ENCODE data around the gene INTU.
"Not testable (repeated sequence)": the region's sequence is repeated elsewhere in the genome, so short reads cannot be mapped to it uniquely, and the experiment has no call there.

INTU gene

GRCh38 chr4:127632420-127633403 is at the start of gene INTU:
TSS of gene INTU (plus strand) at chr4:127632957. CDS start at chr4:127633035, 78 bp downstream.
- DNase-seq, result peak; percentile 92

- DNase-seq, result not testable (repeated sequence)
Measured at GRCh38 chr4:127586496-127586895, 46.3 kb upstream of the INTU start.

GRCh38 chr4:127586922-127587571 is 45.7 kb upstream of the INTU start:
- DNase-seq, result peak; percentile 15

DNA sequence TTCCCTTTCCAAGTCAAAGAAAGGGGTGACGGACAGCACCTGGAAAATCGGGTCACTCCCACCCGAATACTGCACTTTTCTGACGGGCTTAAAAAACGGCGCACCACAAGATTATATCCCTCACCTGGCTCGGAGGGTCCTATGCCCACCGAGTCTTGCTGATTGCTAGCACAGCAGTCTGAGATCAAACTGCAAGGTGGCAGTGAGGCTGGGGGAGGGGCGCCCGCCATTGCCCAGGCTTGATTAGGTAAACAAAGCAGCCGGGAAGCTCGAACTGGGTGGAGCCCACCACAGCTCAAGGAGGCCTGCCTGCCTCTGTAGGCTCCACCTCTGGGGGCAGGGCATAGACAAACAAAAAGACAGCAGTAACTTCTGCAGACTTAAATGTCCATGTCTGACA is 43.6 kb upstream of the INTU start:
- not testable (repeated sequence) for DNase-seq

DNA sequence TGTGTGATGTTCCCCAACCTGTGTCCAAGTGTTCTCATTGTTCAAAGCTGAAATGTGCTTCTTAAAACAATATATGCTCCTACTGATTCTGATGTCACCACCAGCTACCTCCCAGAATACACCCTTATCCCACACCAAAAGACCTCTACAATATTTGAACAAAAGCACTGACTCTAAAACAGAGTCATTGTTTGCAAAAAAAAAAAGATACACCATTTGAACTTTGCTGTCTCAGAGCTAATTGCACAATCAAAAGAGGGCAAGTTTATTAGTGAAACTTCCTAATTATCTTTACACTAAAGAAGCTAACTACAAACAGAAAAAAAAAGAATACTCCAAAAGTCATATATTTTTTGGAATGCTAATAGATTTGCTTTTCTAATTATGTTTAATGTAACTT is 34.1 kb upstream of the INTU start:
- no peak for DNase-seq

DNA sequence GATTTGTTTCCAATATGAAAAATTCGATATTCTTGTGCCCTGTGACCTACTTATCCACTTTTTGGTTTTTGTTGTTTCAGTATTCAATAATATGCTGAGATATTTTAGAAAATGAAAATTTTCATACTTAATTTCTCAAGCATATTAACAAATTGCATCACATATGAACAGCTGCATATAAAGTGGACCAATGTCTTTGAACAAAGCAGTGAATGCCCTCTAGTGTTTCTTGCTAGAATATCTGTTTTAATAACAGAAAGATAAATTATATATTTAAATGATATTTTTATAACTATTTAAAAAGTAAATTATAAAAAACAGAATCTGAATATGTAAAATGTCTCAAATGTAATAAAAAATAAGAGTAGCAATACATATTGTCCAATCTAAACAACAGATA is 31.7 kb upstream of the INTU start:
- DNase-seq, result no peak

DNA sequence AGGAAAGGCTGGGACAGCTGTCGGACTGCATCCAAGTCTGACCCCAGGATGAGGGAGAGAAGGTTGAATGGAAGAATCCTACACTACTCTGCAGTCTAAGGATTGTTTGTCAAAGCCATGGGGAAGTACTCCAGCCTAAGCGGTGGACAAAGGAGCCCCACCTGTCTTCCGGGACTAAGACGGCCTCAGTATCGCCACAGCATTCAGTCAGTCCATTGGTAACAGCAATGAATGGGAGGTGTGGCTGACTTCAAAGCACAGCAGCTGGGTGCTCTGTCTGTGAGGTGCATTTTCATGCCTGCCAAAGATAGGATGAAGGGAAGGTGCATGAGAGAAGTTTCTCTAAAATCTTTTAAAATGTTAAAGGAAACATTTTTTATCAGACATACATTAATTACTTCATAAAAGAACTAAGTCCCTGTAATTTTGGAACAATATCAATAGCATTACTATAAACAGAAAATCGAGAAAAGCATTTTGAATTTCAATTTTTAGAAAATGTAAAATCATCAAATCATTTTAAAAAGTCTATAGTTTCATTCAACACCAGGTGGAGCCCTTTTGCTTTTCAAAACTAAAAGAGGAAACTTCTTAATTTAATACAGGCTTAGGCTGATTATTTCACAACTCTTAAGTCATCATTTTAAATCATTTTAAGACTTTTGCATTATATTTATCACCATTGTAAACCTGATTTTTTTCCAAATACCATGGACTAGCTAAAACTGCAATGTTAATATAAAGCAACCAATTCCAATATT is 27.6 kb upstream of the INTU start:
- peak; percentile 29 for DNase-seq

GRCh38 chr4:127606823-127607222 is 25.9 kb upstream of the INTU start:
- no peak for DNase-seq

DNA sequence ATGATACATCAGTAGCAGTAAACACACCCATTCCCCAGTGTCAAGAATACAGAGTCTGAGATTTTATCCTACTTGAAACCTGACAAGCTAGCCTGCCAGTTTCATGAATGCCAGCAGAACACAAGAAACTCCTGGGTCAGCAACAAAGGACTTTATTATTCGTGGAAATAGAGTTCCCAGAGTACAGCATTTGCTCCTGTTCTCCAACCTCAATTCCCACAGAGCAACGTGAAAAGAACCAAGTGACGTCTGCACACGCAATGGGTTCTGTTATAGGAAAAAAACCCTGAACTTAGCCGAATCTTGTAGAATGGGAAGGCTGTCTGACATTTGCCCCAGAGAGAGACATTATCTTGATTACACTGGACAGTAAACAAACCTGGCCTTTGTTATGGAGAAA is 23.3 kb upstream of the INTU start:
- no peak for DNase-seq

DNA sequence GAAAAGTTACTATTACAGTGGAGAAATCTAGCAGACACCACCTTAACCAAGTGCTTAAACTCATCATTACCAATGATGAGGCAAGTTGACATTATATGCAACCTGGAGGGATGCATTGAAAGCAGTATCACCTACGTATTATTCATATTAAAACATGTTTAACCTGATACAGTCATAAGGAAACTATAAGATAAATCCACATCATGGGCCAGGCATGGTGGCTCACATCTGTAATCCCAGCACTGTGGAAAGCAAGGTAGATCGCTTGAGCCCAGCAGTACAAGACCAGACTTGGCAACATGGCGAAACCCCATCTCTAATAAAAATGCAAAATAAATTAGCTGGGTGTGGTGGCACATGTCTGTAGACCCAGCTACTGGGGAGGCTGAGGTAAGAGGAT is 22.3 kb upstream of the INTU start:
- DNase-seq, result no peak

GRCh38 chr4:127616898-127617297 is 15.9 kb upstream of the INTU start:
- no peak for DNase-seq

- no peak for DNase-seq
Measured at GRCh38 chr4:127618427-127618826, 14.3 kb upstream of the INTU start.

- DNase-seq, result no peak
Measured at GRCh38 chr4:127622621-127622920, 10.2 kb upstream of the INTU start.

- no peak for DNase-seq
Measured at GRCh38 chr4:127622921-127623796, 9.6 kb upstream of the INTU start.

GRCh38 chr4:127623797-127624083 is 9.0 kb upstream of the INTU start:
- DNase-seq, result no peak

GRCh38 chr4:127624173-127624572 is 8.6 kb upstream of the INTU start:
- no peak for DNase-seq

DNA sequence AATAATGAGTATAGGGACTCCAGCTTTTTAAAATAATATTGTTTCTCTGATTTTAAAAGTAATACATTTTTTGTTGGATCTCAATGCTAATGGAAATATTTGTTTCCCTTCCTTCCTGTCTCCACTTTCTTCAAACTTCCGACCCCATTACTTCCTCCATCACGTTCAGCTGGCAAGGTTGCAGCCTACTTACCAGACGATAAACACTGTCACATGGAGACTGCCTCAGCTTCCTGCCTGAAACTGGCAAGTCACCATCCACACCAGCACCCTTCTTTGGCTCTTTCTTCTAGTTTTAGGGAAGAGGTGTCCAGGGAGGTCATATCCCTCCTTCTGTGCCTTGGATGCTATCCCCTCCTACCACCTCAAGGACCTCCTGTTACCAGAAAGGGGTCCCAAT is 3.4 kb upstream of the INTU start:
- no peak for DNase-seq

- DNase-seq, result no peak
Measured at GRCh38 chr4:127630152-127630551, 2.6 kb upstream of the INTU start.

GRCh38 chr4:127631420-127631819 is 1.3 kb upstream of the INTU start:
- DNase-seq, result no peak

- DNase-seq, result peak; percentile 41
Measured at GRCh38 chr4:127634181-127634580, 1.4 kb downstream of the INTU start.

DNA sequence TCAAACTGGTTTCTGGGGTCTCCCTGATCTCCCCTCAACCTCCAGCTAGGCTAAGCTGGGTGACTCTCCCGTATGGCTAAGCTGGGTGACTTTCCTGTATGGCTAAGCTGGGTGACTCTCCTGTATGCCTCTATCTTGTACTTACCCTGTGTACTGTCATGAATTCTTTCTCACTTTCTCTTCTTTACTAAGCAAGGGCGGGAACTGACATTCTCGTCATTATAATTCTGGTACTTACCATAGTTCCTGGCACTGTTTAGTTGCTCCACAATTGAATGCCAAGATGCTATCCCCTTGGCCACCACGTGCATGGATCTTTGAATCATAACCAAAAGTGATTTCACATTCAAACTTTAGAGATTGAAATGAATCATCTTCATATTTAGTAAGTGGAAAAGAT is 8.8 kb downstream of the INTU start:
- DNase-seq, result no peak

- no peak for DNase-seq
Measured at GRCh38 chr4:127642169-127642568, 9.4 kb downstream of the INTU start.

DNA sequence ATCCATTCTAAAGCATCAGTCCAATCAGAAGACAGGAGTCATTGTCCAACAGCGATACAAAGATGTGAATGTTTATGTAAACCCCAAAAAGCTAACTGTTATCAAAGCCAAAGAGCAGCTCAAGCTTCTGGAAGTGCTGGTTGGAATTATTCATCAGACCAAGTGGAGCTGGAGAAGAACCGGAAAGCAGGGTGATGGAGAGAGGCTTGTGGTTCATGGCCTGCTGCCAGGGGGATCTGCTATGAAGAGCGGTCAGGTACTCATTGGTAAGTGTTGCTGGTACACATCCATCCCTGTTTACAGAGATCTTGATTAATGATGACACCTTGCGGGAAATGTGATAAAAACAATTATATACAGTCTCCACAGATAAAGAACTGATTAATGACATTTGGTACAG is 11.0 kb downstream of the INTU start:
- DNase-seq, result no peak
